Measurements from ENCODE around the gene FAM120A. TPM values are rescaled to one million over a fixed set of nuclear protein-coding genes. Genes with fewer than 3 reads are reported as not detected.

Gene FAM120A
- total RNA-seq, 1 donor from 2014 or later, result 93.1 TPM

- DNase-seq (ENCODE audit: extremely low spot score, unreplicated experiment), result no peak
Observed at GRCh38 chr9:93525476-93525875, 74.0 kb downstream of the FAM120A start.

GRCh38 chr9:93531374-93531773 is 79.9 kb downstream of the FAM120A start:
- TF ChIP-seq CTCF (IDR thresholded peaks at IDR 0.05), result no peak
- Mint-ChIP-seq H3K9me3 (ENCODE audit: unreplicated experiment) (no peaks in the 10 kb centered on the region), H3K27me3 (ENCODE audit: unreplicated experiment) (no peaks in the 10 kb centered on the region), H3K27ac (ENCODE audit: unreplicated experiment) (no peak overlapping the region), H3K36me3 (ENCODE audit: unreplicated experiment) (peaks cover 38% of the 10 kb centered on the region), H3K4me1 (ENCODE audit: unreplicated experiment) (no peaks in the 10 kb centered on the region), H3K4me3 (ENCODE audit: unreplicated experiment) (no peak overlapping the region)
- DNase-seq (ENCODE audit: extremely low spot score, unreplicated experiment), result no peak

More at GRCh38 chr9:93525476-93525875, 74.0 kb downstream of the FAM120A start:
- H3K27ac Mint-ChIP-seq (ENCODE audit: unreplicated experiment), result no peak overlapping the region
- no peak for TF ChIP-seq CTCF (IDR thresholded peaks at IDR 0.05)
- no peak overlapping the region for H3K4me3 Mint-ChIP-seq (ENCODE audit: unreplicated experiment)
- H3K4me1 Mint-ChIP-seq (ENCODE audit: unreplicated experiment), result peaks cover 2% of the 10 kb centered on the region
- no peaks in the 10 kb centered on the region for H3K9me3 Mint-ChIP-seq (ENCODE audit: unreplicated experiment)
- H3K27me3 Mint-ChIP-seq (ENCODE audit: unreplicated experiment), result no peaks in the 10 kb centered on the region
- H3K36me3 Mint-ChIP-seq (ENCODE audit: unreplicated experiment), result peaks cover 32% of the 10 kb centered on the region

- no peak for DNase-seq (ENCODE audit: extremely low spot score, unreplicated experiment)
- Mint-ChIP-seq H3K9me3 (ENCODE audit: unreplicated experiment) (no peaks in the 10 kb centered on the region), H3K4me3 (ENCODE audit: unreplicated experiment) (no peak overlapping the region), H3K27ac (ENCODE audit: unreplicated experiment) (no peak overlapping the region), H3K4me1 (ENCODE audit: unreplicated experiment) (no peaks in the 10 kb centered on the region), H3K27me3 (ENCODE audit: unreplicated experiment) (no peaks in the 10 kb centered on the region), H3K36me3 (ENCODE audit: unreplicated experiment) (peaks cover 31% of the 10 kb centered on the region)
- no peak for TF ChIP-seq CTCF (IDR thresholded peaks at IDR 0.05)
Observed at GRCh38 chr9:93532141-93532540, 80.7 kb downstream of the FAM120A start.

GRCh38 chr9:93533863-93534262 is 82.4 kb downstream of the FAM120A start:
- Mint-ChIP-seq H3K36me3 (ENCODE audit: unreplicated experiment) (peaks cover 25% of the 10 kb centered on the region), H3K4me3 (ENCODE audit: unreplicated experiment) (no peak overlapping the region), H3K4me1 (ENCODE audit: unreplicated experiment) (no peaks in the 10 kb centered on the region)

GRCh38 chr9:93536167-93536566 is 84.7 kb downstream of the FAM120A start:
- Mint-ChIP-seq H3K4me1 (ENCODE audit: unreplicated experiment) (no peaks in the 10 kb centered on the region), H3K36me3 (ENCODE audit: unreplicated experiment) (peaks cover 30% of the 10 kb centered on the region)
- TF ChIP-seq CTCF (IDR thresholded peaks at IDR 0.05), result no peak

More at GRCh38 chr9:93533863-93534262, 82.4 kb downstream of the FAM120A start:
- Mint-ChIP-seq H3K9me3 (ENCODE audit: unreplicated experiment) (no peaks in the 10 kb centered on the region), H3K27ac (ENCODE audit: unreplicated experiment) (no peak overlapping the region), H3K27me3 (ENCODE audit: unreplicated experiment) (no peaks in the 10 kb centered on the region)
- TF ChIP-seq CTCF (IDR thresholded peaks at IDR 0.05), result no peak
- no peak for DNase-seq (ENCODE audit: extremely low spot score, unreplicated experiment)

More at GRCh38 chr9:93536167-93536566, 84.7 kb downstream of the FAM120A start:
- DNase-seq (ENCODE audit: extremely low spot score, unreplicated experiment), result no peak
- Mint-ChIP-seq H3K27ac (ENCODE audit: unreplicated experiment) (no peak overlapping the region), H3K9me3 (ENCODE audit: unreplicated experiment) (no peaks in the 10 kb centered on the region), H3K27me3 (ENCODE audit: unreplicated experiment) (no peaks in the 10 kb centered on the region), H3K4me3 (ENCODE audit: unreplicated experiment) (no peak overlapping the region)
